GM19025 (cell line): ENCODE data around the gene COG8.

ENCODE experiments used
- ATAC-seq: cut with Tn5 transposase; IDR thresholded peaks from one replicate; pipeline ENCODE4 v1.9.1; 2021; ENCODE audit warnings: mild to moderate bottlenecking, low read depth, moderate library complexity; ENCODE audit not compliant: unreplicated experiment

The COG8 gene

GRCh38 chr16:69349536-69349935, 10.2 kb upstream of the COG8 start:
- no peak for ATAC-seq

- ATAC-seq, result no peak
Measured at GRCh38 chr16:69348222-69348621, 8.9 kb upstream of the COG8 start.

GRCh38 chr16:69346683-69347082, 7.3 kb upstream of the COG8 start:
- no peak for ATAC-seq

GRCh38 chr16:69345923-69346322, 6.6 kb upstream of the COG8 start:
- ATAC-seq, result no peak

- no peak for ATAC-seq
Measured at GRCh38 chr16:69344171-69344570, 4.8 kb upstream of the COG8 start.

GRCh38 chr16:69340095-69340644, 806 bp upstream of the COG8 start:
- no peak for ATAC-seq

- no peak for ATAC-seq
Measured at GRCh38 chr16:69338557-69339288, 641 bp downstream of the COG8 start.

GRCh38 chr16:69334696-69335095, 4.7 kb downstream of the COG8 start:
- no peak for ATAC-seq

- peak; percentile 95 for ATAC-seq
Measured at GRCh38 chr16:69330286-69331109, 8.9 kb downstream of the COG8 start, which contains the start of gene PDF. PDF (minus strand) TSS chr16:69330588; CDS start chr16:69330570, 18 bp downstream.

GRCh38 chr16:69329369-69330285, 9.7 kb downstream of the COG8 start:
- peak; percentile 32 for ATAC-seq

- ATAC-seq, result no peak
Measured at GRCh38 chr16:69328854-69329316, 10.5 kb downstream of the COG8 start.

GRCh38 chr16:69327585-69328310, 11.6 kb downstream of the COG8 start:
- ATAC-seq, result no peak

GRCh38 chr16:69326172-69326873, 13.0 kb downstream of the COG8 start:
- no peak for ATAC-seq

GRCh38 chr16:69325784-69326171, 13.6 kb downstream of the COG8 start:
- no peak for ATAC-seq

GRCh38 chr16:69324585-69325253, 14.6 kb downstream of the COG8 start:
- ATAC-seq, result no peak

- no peak for ATAC-seq
Measured at GRCh38 chr16:69324013-69324531, 15.3 kb downstream of the COG8 start.

GRCh38 chr16:69323415-69323814, 15.9 kb downstream of the COG8 start:
- no peak for ATAC-seq

- ATAC-seq, result no peak
Measured at GRCh38 chr16:69322343-69322742, 17.0 kb downstream of the COG8 start.
